Measurements from ENCODE around the gene OR2T10.
"Not testable (repeated sequence)": the region's sequence is repeated elsewhere in the genome, so short reads cannot be mapped to it uniquely, and the experiment has no call there.

Gene OR2T10, protein sequence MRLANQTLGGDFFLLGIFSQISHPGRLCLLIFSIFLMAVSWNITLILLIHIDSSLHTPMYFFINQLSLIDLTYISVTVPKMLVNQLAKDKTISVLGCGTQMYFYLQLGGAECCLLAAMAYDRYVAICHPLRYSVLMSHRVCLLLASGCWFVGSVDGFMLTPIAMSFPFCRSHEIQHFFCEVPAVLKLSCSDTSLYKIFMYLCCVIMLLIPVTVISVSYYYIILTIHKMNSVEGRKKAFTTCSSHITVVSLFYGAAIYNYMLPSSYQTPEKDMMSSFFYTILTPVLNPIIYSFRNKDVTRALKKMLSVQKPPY

DNA sequence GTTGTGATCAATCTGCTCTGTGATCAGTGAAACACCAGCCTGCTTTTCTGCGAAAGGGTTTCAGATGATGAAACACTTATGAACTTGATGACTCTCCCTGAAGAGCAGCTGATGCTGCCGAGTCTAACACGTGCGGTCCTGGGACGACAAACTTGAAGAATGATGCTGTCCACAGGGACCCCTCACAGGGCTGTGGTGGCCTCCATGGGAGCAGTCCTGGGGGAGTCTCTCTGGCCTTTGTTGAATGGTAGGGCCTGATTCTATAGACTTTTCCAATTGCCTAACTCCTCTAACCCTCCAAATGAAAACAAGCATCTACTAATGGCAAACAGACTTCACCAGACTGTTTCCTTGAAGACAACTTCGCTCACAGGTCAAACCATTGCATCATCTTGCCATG is at the start of gene OR2T10:
Gene OR2T10 (minus strand): TSS at position 112 of the 400 bp plus-strand sequence. CDS start 3,932 bp downstream, outside the sequence.
- DNase-seq, result no peak

DNA sequence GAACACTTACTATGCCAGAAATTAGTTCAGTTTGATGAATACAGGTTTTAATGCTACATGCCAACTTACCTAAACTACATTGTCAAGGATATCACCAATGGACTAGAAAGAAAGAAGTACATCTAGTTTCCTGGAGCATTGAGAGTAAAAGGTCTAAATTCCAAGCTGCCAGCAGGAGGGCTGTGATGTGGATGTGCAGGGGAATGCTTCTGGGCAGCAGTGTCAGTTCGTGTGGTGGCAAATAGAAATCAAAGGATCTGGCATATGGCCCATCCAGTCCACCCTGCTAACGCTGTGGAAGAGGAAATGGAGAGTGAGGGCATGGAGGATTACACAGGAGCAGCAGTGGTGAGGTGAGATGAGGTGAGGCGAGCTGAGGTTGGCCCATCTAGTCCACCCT is 47.7 kb upstream of the OR2T10 start, which contains the start of gene OR2T35:
Gene OR2T35 (minus strand): TSS at position 101 of the 400 bp plus-strand sequence. CDS start 6,020 bp downstream, outside the sequence.
- not testable (repeated sequence) for DNase-seq

DNA sequence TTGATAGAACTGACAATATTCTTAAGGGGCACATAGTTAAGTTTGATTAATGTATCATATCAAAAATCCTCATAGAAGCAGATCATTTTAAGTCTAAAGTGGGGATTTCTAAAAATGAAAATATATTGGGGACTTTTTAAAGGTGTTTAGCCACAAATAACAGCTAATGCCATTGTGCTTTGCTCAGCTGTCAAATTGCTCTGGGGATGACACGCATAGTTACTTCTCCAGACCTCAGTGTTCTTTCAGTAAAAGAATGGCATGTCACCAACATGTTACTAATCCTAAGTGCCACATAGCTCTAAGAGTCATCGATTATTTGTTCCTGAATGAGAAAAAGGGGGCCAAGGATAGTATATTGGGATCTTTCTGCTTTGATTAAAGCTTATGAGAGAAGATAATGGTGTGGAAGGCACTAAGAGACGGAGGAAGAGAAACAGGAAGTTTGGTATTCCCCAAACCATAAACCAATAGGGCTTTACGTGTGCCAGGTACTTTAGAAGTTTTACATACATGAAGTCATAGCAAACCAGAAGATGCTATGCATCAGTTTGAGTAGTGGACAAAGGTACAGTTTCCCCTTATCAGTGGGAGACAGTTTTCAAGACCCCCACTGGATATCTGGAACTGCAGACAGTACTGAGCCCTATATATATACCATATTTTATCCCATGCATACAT is 45.6 kb upstream of the OR2T10 start:
- not testable (repeated sequence) for DNase-seq

DNA sequence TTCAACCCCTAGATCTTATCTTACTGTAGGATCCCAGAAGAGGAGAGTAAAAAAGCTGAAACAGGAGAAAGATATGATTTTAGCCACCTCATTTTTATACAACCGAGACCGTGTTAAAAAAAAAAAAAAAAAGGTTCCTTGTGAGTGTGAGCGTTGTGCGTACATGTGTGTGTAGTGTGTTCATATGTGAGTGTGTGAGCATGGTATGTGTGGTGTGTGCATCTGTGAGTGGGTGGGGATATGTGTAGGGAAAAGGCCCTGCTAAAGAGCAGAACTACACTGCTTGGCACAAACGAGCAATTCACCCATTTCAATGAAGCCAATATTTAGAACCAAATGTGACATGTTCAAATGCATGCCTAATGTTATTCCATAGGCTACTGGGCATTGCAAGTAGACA is 44.1 kb upstream of the OR2T10 start:
- DNase-seq, result not testable (repeated sequence)

DNA sequence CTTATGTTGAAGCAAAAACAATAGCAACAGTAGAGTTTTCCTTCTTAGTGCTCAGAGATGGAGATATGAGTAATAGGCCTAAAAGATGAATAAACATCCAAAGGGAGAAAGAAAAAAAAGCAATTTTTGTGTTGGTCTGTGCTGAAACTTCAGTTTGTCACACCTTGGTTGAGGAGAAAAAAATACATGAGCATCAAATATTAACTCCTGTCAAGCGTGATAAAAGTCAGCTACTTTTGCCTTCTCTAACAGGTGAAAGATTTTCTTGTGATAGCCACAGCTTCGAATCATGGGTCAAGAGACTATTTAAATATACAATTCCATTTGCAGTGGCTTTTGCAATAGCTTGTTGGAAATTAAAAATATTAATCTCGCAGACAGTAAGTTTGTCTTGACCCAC is 43.4 kb upstream of the OR2T10 start:
- not testable (repeated sequence) for DNase-seq

DNA sequence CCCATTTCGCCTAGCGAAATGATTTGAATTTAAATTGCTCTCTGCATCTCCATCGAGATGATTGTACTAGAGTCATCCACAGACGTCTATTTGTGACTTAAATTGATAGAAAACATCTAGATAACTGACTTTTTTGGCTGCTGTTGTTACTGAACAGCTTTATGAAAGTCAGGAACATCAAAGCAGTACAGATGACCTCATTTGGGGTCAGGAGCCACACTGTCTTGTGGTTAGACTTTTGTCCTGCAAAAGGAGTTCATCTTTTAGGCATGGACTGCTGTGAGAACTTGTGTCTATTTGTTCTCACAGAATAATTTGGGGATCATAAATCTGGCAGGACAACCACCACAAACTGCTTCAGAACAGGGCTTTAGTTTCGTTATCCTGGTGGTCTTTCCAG is 42.2 kb upstream of the OR2T10 start:
- not testable (repeated sequence) for DNase-seq

DNA sequence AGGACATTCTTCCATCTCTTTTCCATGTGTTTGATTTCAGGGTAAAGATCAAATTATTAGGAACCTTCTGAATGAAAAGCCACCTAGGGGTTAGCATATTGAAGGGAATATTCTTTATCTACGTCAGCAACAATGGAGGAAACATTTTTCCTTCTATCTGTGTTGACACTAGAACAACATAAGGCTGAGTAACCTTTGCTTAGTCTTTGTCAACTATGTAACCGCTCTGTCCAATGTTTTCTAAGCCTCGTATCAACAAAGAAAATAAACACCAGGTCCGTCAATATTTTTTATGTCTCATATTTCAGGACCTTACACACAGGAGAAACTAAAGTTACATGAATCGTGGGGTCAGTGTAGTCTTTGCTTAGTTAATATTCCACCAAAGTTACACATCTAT is 39.1 kb upstream of the OR2T10 start:
- DNase-seq, result not testable (repeated sequence)

DNA sequence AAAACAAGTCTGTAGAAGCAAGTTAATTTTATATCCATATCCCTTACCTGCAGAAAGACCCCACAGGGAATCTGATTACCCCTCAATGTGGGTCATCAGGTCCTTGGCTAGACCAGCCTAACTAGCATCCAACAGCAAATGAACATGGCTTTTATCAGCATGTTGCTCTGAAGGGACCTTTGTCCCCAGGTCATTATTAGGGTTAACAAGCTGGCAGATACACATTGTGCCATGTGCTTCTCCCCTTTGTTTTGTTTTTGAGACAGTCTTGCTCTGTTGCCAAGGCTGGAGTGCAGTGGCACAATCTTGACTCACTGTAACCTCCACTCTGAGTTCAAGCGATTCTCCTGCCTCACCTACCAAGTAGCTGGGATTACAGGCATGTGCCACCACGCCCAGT is 37.5 kb upstream of the OR2T10 start, which contains the start of gene OR2T11:
Gene OR2T11 (minus strand): TSS at position 101 of the 400 bp plus-strand sequence. CDS start 7,963 bp downstream, outside the sequence.
- DNase-seq, result not testable (repeated sequence)

DNA sequence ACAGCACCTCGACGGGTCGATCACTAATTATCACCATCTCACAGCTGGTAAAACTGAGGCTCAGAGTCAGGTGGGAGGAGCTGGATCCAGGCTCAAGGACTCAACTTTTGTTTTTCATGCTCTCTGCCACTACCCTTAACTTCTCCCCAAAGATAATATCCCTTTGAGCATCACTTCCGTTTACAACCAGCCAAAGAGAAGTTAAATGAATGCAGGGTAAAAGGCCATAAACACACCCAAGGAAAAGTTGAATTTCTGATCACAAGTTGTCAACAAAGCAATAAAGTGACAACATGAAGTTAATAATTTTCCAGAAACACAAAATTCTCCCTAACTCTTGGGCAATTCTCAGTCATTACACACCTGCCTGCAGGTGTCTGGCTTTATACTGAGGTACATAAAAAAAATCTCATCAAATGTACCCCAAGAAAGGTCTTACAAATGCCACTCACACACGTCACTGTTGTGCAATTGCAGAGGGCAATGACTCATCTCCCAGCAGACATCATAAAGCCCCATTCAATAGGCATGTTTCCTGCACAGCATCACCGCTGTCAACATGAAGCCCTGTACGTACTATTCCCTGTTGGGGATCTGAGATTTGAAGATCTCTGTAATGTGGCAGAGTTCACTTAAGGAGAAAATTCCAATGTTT is 34.0 kb upstream of the OR2T10 start:
- no peak for DNase-seq

DNA sequence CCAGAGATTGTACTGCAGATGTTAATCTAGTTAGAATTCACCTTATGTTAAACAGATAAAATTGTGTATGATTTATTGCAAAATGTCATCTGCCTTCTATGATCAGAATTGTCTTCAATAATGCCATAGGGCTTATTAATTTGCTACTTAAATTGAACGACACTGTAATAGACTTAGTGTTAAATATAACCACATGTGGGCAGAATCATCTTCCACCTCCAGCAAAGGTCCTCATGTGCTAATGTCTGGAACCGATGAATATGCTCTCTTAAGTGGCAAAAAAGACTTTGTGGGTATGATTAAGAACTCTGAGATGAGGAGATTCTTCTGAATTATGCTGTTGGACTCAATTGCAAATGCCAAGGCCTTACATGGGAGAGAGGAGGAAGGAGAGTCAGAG is 33.1 kb upstream of the OR2T10 start:
- no peak for DNase-seq

DNA sequence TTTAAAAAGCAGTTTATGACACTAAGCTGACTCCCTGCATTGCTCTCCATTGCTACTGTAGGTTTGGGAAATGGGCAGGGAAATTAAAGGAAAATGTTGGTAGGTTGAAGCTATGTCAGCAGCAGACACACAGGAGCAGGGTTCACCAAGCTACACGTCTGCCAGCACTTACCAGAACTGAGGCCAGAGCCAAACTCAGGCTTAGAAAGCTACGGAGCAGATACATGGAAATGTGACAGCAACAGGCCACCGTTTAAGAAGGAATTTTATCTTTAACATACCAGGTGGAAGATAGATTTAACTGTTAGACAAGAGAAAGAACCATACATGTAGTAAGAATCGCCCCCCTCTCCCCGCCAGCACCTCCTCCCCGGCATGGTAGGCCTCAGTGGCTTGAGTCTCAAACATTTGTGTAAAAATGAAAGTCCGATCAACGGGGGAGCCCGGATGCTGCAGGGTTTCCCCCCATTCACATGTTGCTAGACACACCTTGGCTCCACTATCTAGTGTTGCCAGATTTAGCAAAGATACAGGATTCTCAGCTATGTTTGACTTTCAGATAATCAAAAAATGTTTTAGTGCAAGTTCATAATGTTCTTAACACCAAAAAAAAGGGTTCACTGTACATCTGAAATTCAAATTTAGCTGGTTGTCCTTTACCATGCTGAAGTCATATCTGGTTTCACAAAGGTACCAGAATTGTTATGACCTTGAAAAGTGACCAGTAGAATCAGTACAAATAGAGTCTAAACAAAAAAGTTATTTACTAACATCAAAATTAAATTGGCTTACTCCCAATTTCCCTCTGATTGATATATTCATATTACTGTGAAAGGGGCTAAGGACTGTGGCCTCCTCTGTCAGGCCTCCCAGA is 30.7 kb upstream of the OR2T10 start:
- DNase-seq, result no peak

DNA sequence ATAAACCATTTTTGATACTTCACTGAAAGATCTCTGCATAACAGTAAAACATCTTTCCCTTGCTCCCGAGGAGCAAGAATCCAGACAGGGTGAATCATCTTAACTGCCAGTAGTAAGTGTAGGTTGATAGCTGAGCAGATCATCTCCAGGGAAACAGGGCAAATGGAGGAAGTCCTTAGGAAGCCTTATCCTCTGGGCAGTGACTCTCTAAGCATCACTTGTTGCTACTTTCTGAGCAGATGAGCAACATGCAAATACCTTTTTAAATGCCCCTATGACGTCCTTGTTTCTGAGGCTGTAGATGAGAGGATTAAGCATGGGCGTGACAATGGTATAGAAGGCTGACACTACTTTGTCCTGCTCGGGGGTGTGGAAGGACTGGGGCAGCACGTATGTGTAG is 28.5 kb upstream of the OR2T10 start:
- no peak for DNase-seq

DNA sequence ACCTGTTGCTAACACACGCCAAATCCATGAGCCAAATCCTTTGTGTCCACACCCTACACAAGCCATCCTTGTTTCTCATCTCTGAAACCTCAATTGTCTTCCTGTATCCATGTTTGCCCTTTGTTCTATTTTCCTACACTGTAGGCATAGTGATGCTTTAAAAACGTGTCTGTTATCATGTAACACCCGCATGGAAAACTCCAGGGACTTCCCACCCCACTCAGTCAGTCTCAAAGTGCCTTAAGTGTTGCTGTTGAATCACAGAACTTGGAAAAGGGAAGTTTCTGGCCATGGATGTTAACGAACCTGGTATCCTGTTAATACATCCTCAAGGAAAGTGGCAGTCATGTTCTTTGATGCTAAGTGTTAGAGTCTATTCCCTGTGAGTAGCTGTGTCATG is 27.7 kb upstream of the OR2T10 start:
- no peak for DNase-seq

DNA sequence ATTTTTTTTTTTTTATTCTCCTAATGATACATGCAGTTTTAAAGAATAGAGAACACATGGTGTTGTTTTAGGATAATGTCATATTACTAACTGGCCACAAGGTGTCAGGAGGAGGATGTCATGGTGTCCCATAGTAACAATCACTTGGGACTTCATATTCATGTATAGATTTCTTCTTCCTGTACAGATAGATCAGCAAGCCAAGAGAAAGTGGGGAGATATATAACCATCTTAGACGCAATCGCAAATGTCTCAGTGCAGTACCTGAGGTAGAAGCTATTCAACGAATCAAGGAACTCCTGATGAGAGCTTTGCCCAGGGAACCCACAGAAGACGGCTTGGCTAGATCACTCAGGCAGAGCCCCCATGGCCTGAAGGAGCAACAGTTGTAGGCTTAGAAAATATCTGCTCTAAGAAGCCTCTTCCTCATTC is 25.1 kb upstream of the OR2T10 start:
- DNase-seq, result peak; percentile 5

DNA sequence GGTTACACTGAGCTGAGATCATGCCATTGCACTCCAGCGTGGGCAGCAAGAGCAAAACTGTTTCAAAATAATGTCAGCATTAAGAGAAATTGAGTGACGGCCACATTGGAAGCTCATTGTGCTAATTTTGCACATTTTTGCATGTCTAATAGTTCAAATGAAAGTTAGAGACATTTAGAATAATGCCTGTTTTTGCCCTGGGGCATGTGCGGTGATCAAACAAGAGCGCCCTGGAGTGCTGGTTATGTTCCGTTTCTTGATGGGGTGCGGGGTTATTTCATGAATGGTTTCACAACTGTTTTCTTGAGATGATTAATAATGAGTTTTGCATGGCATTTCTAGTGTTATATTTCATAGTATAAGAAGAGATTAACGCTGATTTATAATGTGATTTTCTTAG is 24.3 kb upstream of the OR2T10 start:
- no peak for DNase-seq

DNA sequence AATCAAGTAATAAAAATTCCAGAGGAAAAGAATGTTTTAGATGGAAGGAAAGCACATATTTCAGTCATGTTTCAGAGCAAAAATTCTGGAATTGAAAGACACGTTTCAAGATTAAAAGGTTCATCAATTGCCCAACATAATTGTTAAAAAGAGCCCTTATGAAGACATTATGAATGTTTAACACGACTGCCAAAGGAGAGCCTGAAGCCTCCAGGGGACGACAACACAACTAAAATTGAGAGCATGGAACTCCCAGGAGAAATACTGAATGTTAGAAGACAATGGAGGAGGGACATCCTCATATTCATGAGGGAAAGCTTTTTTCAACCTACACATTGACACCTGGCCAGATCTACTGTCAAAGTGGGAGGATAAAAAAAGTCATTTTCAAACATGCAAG is 21.4 kb upstream of the OR2T10 start:
- DNase-seq, result peak; percentile 25

DNA sequence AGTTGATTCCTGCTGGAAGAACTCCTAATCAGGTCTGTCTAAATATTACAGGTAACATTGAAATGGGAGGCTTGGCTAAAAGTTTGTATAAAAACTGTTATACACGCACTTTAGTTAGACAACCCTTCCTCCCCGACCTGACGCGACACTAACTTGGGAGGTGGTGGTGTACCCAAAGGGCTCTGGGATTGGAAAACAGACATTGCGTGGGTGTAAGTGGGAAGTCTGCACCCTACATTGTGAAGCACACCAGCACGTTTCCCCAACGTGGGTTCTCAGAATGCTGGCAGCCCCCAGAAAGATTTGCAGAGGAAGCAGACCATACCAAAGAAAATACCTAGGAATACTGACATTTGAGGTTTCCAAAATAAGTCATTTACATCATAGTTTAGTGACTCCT is 20.6 kb upstream of the OR2T10 start:
- no peak for DNase-seq

DNA sequence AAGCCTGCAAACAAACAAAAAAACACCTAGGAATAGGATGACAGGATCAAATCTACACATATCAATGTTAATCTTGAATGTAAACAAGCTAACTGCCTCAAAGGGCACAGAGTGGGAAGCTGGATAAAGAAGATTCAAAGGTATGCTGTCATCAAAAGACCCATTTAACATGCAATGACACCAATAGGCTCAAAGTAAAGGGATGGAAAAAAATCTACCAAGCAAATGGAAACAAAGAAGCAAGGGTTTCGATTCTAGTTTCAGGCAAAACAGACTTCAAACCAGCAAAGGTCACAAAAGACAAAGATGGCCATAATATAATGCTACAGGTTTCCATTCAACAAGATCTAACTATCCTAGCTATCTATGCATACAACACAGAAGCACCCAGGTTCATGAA is 16.2 kb upstream of the OR2T10 start:
- no peak for DNase-seq

DNA sequence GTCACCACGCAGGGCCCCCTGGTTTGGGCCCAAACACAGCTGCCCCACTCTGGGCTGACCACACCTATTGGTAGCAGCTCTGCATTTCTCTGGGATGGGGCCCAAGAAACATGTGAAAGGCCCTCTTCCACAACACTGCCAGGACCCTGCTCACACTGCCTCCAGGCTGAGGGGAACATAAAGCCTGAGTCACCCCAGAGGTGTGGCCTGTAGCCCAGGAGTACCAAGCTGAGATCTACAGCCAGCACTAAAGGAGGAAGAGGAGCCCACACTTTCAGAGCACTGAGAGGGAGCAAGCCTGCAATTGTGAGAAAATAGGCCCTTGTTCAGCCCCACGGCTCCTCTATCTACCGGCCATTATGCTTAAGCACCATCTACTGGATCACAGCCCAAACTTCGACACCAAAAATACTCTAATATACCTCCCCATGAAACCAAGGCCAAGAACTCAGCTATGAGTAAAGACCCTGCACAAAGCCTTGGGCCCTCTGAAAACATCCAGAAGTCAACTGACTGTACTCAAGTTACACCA is 14.4 kb upstream of the OR2T10 start:
- no peak for DNase-seq

DNA sequence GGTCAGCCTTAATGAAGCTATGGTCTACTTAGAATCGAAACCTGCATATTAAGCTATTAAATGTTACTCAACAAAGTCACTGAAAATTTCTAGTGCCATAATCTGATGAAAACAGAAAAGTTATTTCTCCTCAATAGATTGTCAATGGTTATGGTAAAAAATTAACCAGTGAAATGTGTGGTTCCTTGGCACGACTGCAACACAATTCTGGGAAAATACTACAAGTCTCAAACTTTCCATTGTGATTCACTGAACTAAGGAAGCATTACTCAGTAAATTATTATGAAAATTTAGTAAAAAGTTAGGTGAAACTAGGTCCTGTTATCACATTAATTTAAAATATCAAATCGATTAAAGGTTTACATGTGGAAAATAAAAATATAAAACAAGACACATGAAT is 12.8 kb upstream of the OR2T10 start:
- DNase-seq, result no peak

DNA sequence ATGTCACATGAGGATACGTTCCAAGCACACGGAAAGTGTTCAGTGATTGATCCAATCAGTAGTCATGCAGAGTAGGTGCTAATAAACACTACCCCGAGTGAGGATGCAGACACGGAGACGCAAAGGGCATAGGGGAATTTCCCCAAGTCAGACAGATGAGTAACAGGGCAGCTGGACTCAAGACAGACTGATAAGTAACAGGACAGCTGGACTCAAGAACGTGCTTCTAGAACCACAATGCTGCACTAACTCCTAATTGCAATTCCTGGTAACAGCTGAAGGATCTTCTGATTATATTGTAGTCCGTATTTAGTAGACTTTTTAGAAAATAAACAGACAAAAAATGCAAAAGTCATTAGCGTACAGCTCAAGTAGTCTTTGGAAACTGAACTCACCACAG is 1.9 kb upstream of the OR2T10 start:
- no peak for DNase-seq

DNA sequence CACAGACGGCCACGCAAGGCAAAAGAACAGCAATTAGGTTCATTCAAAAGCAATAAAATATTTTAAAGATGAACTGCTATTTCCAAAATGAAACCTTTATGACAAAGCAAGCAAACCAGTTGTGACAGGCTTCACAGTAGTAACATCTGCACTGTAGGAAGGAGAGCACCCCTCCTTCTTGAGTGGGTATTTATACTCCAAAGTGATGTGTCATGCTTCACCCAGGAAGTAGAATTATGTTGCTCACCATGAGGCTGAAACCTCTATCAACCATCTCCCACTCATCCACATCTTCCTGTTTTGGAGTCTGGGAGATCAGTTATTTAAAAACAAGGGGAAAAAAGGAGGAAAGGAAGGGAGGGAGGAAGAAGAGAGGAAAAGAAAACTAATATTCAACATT is 885 bp downstream of the OR2T10 start:
- DNase-seq, result no peak
